Adrenal gland (tissue), 5 donors: ENCODE results near the gene FAM78B.

Experiments used
- CTCF ChIP-seq, 6 experiments: fragments of 450-650 bp in 4 of 6; fragments of 200-600 bp in 2 of 6; sonication (generic) in 1 of 6; IDR thresholded peaks; 1 replicate in 5 of 6; 2 replicates in 1 of 6; pipeline versions ENCODE4 v1.5.1 to v1.8.0; 2016 to 2021; ENCODE audit warnings: antibody characterized with exemption in 6 of 6, mild to moderate bottlenecking in 2 of 6, moderate library complexity in 1 of 6
- POLR2A ChIP-seq, 2 donors: fragments of 450-650 bp; IDR thresholded peaks; one replicate each; pipeline ENCODE4 v1.6.1; 2017; ENCODE audit warnings: antibody characterized with exemption in 2 of 2, mild to moderate bottlenecking in 2 of 2, moderate library complexity in 1 of 2
- donor health status: DM: no; HTN: no; CAD: no.

- TF ChIP-seq CTCF (IDR thresholded peaks at IDR 0.05): no peak
- TF ChIP-seq POLR2A (IDR thresholded peaks at IDR 0.05): no peak
These were observed 130.7 kb downstream of the FAM78B start for GRCh38 chr1:166036092-166036491.
